Tibial nerve (tissue), 4 donors: ENCODE results near the gene EDAR. TPM values are rescaled to one million over a fixed set of nuclear protein-coding genes. Genes with fewer than 3 reads are reported as not detected.

Source experiments
- DNase-seq, 2 donors: peaks; one replicate each; pipeline ENCODE4 v3.0.0-alpha.2; 2019; ENCODE audit warnings: low spot score in 2 of 2
- H3K27ac ChIP-seq, 4 donors: fragments of 200-600 bp; sonication (generic) in 3 of 4; one replicate each; pipeline ENCODE4 v1.5.1; 2017 to 2019; ENCODE audit warnings: mild to moderate bottlenecking in 1 of 4
- H3K27me3 ChIP-seq, 2 donors: fragments of 200-600 bp; sonication (generic) in 1 of 2; one replicate each; pipeline versions ENCODE4 v1.5.1 to v1.6.0; 2017 to 2019
- H3K36me3 ChIP-seq, 3 donors: fragments of 200-600 bp; sonication (generic); one replicate each; pipeline ENCODE4 v1.5.1; 2018 to 2019
- H3K4me1 ChIP-seq, 4 donors: fragments of 200-600 bp; sonication (generic) in 3 of 4; one replicate each; pipeline ENCODE4 v1.5.1; 2017 to 2019
- H3K4me3 ChIP-seq, 4 donors: fragments of 200-600 bp; sonication (generic) in 3 of 4; one replicate each; pipeline ENCODE4 v1.5.1; 2017 to 2019; ENCODE audit warnings: mild to moderate bottlenecking in 1 of 4, moderate library complexity in 1 of 4
- H3K9me3 ChIP-seq, 4 donors: fragments of 200-600 bp; sonication (generic) in 3 of 4; one replicate each; pipeline ENCODE4 v1.5.1; 2017 to 2019
- EP300 ChIP-seq, 2 donors: sonication (generic); formaldehyde crosslinking; IDR thresholded peaks; one replicate each; pipeline ENCODE4 v1.6.1; 2017; ENCODE audit warnings: antibody characterized with exemption in 2 of 2, mild to moderate bottlenecking in 1 of 2
- POLR2A ChIP-seq, 2 donors: fragments of 450-650 bp; IDR thresholded peaks; one replicate each; pipeline ENCODE4 v1.6.1; 2017; ENCODE audit warnings: antibody characterized with exemption in 2 of 2, mild to moderate bottlenecking in 2 of 2, moderate library complexity in 2 of 2
- WGBS, 2 donors: methylation state at CpG; one replicate each; pipeline ENCODE4 v1.1.5; 2018; 5-methylcytosine and 5-hydroxymethylcytosine counted together
- total RNA-seq, 4 donors: library from RNA; depleted of rRNA; stranded (reverse); fragments of >200 nt; gene quantifications; one replicate each; pipeline ENCODE4 v1.1.0, GENCODE V29; 2016
- TF ChIP-seq, protein P1 (sequence below), 5 experiments: fragments of 200-600 bp in 3 of 5; fragments of 450-650 bp in 2 of 5; sonication (generic) in 3 of 5; IDR thresholded peaks; one replicate each; pipeline ENCODE4 v1.5.1; 2016 to 2019; ENCODE audit warnings: antibody characterized with exemption in 5 of 5, mild to moderate bottlenecking in 3 of 5, moderate library complexity in 2 of 5

EDAR gene
- total RNA-seq, 4 donors from 2014 or later: under 0.01 TPM; not detected in 3

DNA sequence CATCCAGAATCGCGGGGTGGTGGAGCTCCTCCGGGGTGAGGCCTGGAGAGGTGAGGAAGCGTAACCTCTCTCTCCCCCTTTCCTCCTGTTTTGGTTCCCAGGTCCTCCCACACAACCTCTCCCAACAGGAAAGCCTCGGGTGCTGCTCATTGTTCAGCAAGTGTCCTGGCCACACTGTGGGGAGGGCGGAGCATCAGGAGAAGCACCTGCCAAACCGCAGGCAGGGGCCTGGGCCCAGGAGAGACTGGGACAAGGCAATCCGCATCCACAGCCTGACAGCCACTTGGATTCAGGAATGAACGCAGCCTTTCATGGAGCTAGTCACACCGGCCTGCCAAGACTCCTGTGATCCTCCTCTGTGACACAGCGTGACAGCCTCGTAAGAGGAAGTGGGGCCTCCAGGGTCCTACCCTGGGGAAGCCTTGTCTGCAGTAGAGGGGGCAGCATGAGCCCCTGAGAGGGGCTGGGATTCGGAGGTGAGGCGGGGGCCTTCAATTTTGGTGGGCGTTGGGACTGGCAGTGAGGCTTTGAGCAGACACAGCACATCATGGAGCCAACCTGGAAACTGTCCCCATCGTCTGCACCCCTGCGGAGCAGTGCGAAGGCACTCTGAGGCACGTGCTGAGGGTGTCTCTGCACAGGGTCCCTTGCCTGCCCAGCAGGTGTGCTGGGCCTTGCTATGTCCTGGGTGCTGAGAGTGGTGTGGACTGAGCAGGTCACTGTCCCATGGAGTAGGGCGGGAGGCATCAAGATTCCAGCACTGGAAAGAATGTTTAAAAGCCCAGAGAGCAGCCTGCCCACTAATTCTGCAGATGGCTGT is 62.2 kb downstream of the EDAR start:
- 72 to 79% methylated on average over 12 to 17 of the region's 20 CpGs for WGBS, 2 donors
- no peaks in the 10 kb centered on the region for H3K4me1 ChIP-seq
- H3K36me3 ChIP-seq: no peaks in the 10 kb centered on the region
- H3K4me3 ChIP-seq: no peak overlapping the region
- DNase-seq: no peak
- TF ChIP-seq POLR2A (IDR thresholded peaks at IDR 0.05) (no peak), EP300 (IDR thresholded peaks at IDR 0.05) (no peak)
- TF ChIP-seq, protein P1, sequence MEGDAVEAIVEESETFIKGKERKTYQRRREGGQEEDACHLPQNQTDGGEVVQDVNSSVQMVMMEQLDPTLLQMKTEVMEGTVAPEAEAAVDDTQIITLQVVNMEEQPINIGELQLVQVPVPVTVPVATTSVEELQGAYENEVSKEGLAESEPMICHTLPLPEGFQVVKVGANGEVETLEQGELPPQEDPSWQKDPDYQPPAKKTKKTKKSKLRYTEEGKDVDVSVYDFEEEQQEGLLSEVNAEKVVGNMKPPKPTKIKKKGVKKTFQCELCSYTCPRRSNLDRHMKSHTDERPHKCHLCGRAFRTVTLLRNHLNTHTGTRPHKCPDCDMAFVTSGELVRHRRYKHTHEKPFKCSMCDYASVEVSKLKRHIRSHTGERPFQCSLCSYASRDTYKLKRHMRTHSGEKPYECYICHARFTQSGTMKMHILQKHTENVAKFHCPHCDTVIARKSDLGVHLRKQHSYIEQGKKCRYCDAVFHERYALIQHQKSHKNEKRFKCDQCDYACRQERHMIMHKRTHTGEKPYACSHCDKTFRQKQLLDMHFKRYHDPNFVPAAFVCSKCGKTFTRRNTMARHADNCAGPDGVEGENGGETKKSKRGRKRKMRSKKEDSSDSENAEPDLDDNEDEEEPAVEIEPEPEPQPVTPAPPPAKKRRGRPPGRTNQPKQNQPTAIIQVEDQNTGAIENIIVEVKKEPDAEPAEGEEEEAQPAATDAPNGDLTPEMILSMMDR (IDR thresholded peaks at IDR 0.05): no peak
- no peaks in the 10 kb centered on the region for H3K9me3 ChIP-seq
- no peak overlapping the region for H3K27ac ChIP-seq
- no peaks in the 10 kb centered on the region for H3K27me3 ChIP-seq

GRCh38 chr2:108925735-108926134 is 63.3 kb downstream of the EDAR start:
- Histone ChIP-seq H3K27ac (no peak overlapping the region), H3K4me3 (no peak overlapping the region), H3K27me3 (no peaks in the 10 kb centered on the region), H3K4me1 (no peaks in the 10 kb centered on the region), H3K36me3 (no peaks in the 10 kb centered on the region), H3K9me3 (no peaks in the 10 kb centered on the region)
- 91 to 92% methylated on average over 8 of the region's 8 CpGs for WGBS, 2 donors
- no peak for DNase-seq
- TF ChIP-seq EP300 (IDR thresholded peaks at IDR 0.05) (no peak), POLR2A (IDR thresholded peaks at IDR 0.05) (no peak)
- TF ChIP-seq, protein P1 (IDR thresholded peaks at IDR 0.05): no peak

DNA sequence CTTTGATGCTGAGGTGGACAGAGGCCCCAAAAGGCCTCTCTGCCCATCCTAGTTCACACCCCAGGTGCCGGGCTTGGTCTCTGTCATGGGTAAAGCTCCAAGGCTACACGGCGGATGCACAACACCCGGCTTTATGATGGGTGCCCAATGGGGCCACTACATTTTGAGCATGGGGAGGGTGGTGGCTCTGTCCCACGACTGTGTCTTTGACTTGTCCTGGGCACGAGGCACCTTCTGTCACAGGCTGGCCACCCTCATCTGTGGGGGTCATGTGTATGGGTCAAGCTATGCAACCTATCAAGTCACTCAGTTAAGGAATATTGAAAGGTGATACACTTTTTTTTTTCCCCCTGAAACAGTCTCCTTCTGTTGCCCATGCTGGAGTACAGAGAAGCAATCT is 63.7 kb downstream of the EDAR start:
- no peak for TF ChIP-seq EP300 (IDR thresholded peaks at IDR 0.05)
- TF ChIP-seq, protein P1 (IDR thresholded peaks at IDR 0.05): no peak
- TF ChIP-seq POLR2A (IDR thresholded peaks at IDR 0.05): no peak
- DNase-seq: no peak
- WGBS, 2 donors: 85 to 96% methylated on average over 6 of the region's 6 CpGs
- Histone ChIP-seq H3K27ac (no peak overlapping the region), H3K9me3 (no peaks in the 10 kb centered on the region), H3K4me3 (no peak overlapping the region), H3K36me3 (no peaks in the 10 kb centered on the region), H3K27me3 (no peaks in the 10 kb centered on the region), H3K4me1 (no peaks in the 10 kb centered on the region)

DNA sequence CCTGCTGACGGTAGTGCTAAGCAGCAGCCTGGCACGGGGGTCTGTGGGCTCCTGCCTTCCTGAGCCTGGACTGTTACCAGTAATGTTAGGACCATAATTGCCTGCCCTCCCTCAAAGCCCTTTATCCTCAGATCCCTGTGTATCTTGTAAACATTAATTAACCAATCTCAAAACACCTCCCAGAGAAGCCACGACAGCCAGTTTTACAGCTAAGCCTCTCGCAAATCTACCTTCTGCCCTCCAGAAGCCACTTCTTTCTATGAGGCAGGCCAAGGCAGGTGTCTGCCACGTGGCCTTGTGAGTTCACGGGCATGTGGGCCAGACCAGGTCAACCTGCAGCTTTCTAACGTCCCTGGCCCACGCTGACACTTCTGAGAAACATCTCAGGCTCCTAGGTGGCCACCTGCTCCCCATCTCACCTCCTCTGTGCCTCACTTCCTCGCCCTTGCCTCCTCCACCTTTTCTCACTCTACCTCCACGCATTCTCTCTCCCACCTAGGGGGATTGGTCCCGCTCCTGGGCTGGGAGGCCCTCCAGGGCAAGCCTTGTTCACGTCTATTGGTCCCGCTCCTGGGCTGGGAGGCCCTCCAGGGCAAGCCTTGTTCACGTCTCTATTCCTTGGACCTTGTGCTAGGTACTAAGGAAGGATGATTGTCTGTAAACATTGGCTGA is 64.3 kb downstream of the EDAR start:
- no peaks in the 10 kb centered on the region for H3K4me1 ChIP-seq
- TF ChIP-seq EP300 (IDR thresholded peaks at IDR 0.05): no peak
- TF ChIP-seq POLR2A (IDR thresholded peaks at IDR 0.05): no peak
- TF ChIP-seq, protein P1 (IDR thresholded peaks at IDR 0.05): no peak
- WGBS, 2 donors: 77 to 84% methylated on average over 14 of the region's 14 CpGs
- H3K9me3 ChIP-seq: no peaks in the 10 kb centered on the region
- no peaks in the 10 kb centered on the region for H3K27me3 ChIP-seq
- no peak overlapping the region for H3K27ac ChIP-seq
- H3K36me3 ChIP-seq: no peaks in the 10 kb centered on the region
- no peak overlapping the region for H3K4me3 ChIP-seq
- DNase-seq: no peak
